GM12865 (cell line): Measurements from ENCODE around the gene HMGCR.

ENCODE experiments used
- DNase-seq: peaks from one replicate; pipeline ENCODE4 v3.0.0; 2010; ENCODE audit warnings: low read depth
- H3K4me3 ChIP-seq: 2 replicates; pipeline ENCODE4 v1.5.1; 2011; ENCODE audit warnings: mild to moderate bottlenecking, low read depth, low read length, control low read depth
- TF ChIP-seq, protein P1 (sequence below): IDR thresholded peaks from 2 replicates; pipeline ENCODE4 v1.5.1; 2011; ENCODE audit warnings: low read length, control low read depth, low read depth, inconsistent platforms; ENCODE audit not compliant: insufficient read depth; ENCODE audit errors: missing control alignments

The HMGCR gene

DNA sequence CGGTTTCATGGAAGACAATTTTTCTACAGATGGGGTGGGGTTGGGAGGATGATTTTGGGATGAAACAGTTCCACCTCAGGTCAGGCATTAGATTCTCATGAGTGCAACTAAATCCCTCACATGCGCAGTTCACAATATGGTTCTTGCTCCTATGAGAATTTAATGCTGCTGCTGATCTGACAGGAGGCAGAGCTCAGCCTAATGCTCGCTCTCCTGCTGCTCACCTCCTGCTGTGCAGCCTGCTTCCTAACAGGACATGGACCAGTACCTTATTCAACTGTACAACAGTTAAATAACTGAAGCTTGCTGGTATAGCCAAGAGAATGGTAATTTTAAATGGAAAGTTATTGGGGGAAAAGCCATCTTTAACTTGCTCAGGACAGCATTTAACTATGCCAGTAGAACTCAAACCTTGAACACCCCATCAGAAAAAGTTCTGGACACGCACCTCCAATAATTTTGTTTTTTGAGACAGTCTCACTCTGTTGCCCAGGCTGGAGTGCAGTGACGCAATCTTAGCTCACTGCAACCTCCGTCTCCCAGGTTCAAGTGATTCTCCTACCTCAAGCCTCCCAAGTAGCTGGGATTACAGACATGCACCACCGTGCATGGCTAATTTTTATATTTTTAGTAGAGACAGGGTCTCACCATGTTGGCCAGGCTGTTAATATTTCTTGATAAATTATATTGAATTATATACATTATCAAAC, 27.7 kb downstream of the HMGCR start:
- DNase-seq, result no peak

DNA sequence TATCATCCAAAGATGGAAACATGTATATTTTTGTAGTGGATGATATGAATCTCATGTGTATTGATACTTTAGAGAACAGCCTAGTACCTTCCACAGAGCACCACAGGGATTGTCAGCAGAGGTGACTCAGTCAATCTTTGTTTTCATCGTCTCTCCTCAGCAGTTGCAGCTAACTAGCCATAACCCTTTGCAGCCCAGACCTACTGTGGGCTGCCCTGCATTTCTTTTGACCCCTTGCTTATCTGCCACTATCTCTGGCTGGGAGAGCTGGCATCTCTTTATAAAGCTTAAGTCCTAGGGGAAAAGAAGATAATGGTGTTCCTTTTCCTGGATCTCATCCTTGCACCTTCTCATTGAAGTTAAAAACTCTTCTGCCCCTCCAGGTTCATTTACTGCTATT, 28.7 kb downstream of the HMGCR start:
- no peak for DNase-seq
- TF ChIP-seq, protein P1, sequence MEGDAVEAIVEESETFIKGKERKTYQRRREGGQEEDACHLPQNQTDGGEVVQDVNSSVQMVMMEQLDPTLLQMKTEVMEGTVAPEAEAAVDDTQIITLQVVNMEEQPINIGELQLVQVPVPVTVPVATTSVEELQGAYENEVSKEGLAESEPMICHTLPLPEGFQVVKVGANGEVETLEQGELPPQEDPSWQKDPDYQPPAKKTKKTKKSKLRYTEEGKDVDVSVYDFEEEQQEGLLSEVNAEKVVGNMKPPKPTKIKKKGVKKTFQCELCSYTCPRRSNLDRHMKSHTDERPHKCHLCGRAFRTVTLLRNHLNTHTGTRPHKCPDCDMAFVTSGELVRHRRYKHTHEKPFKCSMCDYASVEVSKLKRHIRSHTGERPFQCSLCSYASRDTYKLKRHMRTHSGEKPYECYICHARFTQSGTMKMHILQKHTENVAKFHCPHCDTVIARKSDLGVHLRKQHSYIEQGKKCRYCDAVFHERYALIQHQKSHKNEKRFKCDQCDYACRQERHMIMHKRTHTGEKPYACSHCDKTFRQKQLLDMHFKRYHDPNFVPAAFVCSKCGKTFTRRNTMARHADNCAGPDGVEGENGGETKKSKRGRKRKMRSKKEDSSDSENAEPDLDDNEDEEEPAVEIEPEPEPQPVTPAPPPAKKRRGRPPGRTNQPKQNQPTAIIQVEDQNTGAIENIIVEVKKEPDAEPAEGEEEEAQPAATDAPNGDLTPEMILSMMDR, result no peak
- no peak overlapping the region for H3K4me3 ChIP-seq

More for the DNA sequence above, 27.7 kb downstream of the HMGCR start:
- TF ChIP-seq, protein P1, result no peak
- no peak overlapping the region for H3K4me3 ChIP-seq

DNA sequence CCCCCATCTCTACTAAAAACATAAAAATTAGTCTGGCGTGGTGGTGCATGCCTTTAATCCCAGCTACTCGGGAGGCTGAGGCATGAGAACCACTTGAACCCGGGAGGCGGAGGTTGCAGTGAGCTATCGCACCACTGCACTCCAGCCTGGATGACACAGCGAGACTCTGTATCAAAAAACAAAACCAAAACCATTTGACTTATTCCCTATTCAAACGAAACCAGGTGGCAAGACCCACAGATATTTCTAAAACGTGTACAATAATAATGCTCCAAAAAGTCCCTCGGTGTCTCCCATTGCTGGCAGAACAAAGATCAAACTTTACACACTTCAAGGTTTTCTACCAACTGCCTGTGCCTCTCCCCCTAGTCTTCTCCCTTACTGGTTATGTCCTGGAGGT, 29.8 kb downstream of the HMGCR start:
- DNase-seq, result peak; percentile 78
- TF ChIP-seq, protein P1, result no peak
- H3K4me3 ChIP-seq, result peak overlapping the region; percentile 6; the same call in 1 of the 2 replicates

DNA sequence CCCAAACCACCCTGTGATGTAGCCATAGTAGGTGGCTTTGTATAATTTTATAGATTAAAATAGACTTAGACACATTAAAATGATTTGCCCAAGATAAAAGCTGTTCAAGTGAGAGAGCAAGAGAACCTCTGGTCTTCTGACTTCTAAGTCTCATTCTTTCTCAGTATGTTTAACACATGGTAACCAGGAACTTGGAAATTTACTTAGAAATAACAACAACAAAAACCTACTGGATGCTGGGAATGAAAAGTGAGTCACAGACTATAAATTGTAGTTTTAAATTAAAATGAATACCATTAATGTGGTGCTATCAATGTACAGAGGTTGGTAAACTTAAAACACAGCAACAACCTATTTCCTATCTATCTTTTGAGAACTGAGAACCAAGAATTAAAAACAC, 30.4 kb downstream of the HMGCR start:
- TF ChIP-seq, protein P1, result no peak
- DNase-seq, result no peak

DNA sequence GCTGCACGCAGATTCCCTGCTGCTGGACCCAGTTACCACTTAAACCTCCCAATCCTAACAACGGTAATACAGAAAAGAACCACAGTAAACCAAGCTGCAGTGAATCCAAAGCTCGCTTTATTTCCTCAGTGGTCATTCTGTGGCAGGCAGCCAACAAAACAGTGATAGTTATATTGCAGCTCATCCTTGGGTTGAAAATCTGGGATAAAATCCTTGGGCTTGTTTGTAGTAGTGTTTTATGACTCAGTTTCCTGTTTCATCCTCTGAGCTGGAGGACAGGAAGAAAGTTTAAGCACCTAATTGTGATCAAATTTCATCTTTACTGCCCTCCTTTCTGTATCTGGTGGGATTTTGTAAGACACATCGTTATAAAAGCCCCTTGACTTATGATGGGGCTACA, 31.4 kb downstream of the HMGCR start:
- no peak overlapping the region for H3K4me3 ChIP-seq
- TF ChIP-seq, protein P1, result no peak
- no peak for DNase-seq

More for the DNA sequence above, 30.4 kb downstream of the HMGCR start:
- H3K4me3 ChIP-seq, result no peak overlapping the region

DNA sequence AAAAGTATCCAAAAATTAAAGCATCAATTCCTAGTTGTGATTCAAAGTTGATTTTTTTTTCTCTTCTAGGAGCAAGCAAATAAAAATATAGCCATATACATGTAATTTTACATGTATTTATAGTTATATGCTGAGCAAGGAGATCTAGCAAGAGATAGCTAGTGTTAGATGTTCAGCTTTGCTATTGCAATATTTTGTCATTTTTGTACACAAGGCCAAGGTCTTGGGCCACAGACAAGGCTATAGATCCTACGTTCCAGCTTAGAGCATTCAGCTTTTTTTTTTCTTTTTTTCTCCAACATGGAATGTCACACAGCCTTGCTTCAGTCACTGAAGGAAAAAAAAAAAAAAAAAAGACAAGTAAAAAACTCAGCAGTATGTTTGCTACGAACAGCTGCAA, 36.8 kb downstream of the HMGCR start:
- TF ChIP-seq, protein P1, result no peak

DNA sequence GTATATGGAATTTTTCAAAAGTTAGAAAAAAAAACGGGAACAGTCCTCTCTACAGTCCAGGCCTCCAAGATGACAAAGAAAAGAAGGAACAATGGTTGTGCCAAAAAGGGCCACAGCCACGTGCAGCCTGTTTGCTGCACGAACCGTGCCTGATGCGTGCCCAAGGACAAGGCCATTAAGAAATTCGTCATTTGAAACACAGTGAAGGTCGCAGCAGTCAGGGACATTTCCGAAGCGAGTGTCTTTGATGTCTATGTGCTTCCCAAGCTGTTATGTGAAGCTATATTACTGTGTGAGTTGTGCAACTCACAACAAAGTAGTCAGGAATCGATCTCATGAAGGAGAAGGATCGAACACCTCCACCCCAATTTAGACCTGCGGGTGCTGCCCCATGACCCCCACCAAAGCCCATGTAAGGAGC, 37.4 kb downstream of the HMGCR start:
- H3K4me3 ChIP-seq, result no peak overlapping the region
- no peak for DNase-seq
- TF ChIP-seq, protein P1, result no peak

More for the DNA sequence above, 36.8 kb downstream of the HMGCR start:
- H3K4me3 ChIP-seq, result no peak overlapping the region
- no peak for DNase-seq
